BE2C (cell line): Measurements from ENCODE around the gene RLN1.

Source experiments
- DNase-seq: peaks from one replicate; pipeline ENCODE4 v3.0.0-alpha.2; 2020
- H3K27me3 ChIP-seq: fragments of 250-450 bp; sonication (Bioruptor Pico); 2 replicates; pipeline ENCODE4 v1.5.1; 2020; ENCODE audit warnings: mild to moderate bottlenecking
- H3K36me3 ChIP-seq: fragments of 250-450 bp; sonication (Bioruptor Pico); 2 replicates; pipeline ENCODE4 v1.5.1; 2020; ENCODE audit warnings: mild to moderate bottlenecking
- H3K4me1 ChIP-seq: fragments of 250-450 bp; sonication (Bioruptor Pico); 2 replicates; pipeline ENCODE4 v1.5.1; 2020
- H3K4me3 ChIP-seq: 2 replicates; pipeline ENCODE4 v1.5.1; 2011; ENCODE audit warnings: low read depth, low read length
- H3K9me3 ChIP-seq: fragments of 250-450 bp; sonication (Bioruptor Pico); 2 replicates; pipeline ENCODE4 v1.5.1; 2020
- CTCF ChIP-seq: IDR thresholded peaks from 2 replicates; pipeline ENCODE4 v1.5.1; 2012; ENCODE audit warnings: mild to moderate bottlenecking, low read depth, low read length

Gene RLN1

DNA sequence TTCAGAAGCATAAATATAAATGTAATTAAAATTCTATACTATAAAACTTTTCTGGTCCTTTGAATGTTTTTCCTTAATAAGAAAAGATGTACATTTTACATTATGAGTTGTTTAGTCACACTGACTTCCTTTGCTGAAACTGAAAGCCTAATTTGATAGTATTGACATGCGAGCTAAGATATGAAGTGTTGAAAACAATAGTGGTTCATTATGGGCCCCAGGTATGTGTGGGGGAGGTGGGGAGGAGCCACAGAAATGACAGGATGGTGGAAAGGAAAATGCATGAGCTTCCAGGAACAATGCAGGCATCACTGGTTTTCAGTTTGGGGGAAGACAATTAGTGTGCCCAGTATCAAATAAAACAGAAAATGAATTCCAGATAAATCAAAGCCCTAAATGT is 35.4 kb upstream of the RLN1 start:
- Histone ChIP-seq H3K9me3 (no peaks in the 10 kb centered on the region), H3K27me3 (no peaks in the 10 kb centered on the region), H3K4me1 (no peaks in the 10 kb centered on the region), H3K4me3 (no peak overlapping the region), H3K36me3 (no peaks in the 10 kb centered on the region)
- DNase-seq = no peak
- TF ChIP-seq CTCF = no peak

DNA sequence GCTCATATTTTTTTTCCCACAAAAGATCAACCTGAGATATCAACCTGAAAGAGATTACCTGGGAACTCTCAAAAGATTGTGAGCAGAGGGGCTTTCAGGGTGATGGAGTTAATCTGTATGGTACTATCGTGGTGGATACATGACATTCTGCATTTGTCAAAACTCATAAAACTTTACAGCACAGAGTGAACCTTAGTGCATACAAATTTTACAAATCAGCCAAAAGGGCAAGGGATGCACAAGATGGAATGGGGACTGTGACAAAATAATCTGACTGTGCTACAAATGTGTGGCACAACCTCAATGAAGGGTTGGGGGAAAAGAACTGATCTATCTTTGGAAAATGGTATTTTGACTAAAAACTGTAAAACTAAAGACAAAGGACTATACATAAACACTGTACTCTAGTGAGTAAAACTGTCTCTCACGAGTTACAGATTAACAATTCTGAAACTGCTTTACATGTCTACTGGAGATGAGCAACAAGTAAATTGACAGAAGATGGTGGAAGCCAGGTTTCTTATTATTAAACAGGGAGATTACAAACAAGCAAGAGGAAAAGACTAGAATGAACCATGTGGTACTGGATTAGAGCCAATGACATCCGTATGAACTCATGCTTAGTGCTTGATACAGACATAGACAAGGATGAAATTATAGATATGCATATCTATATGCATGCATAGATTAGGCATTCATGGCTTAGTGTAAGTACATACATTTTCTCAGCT is 24.8 kb upstream of the RLN1 start:
- no peaks in the 10 kb centered on the region for H3K9me3 ChIP-seq
- no peak for DNase-seq
- no peak overlapping the region for H3K4me3 ChIP-seq
- no peaks in the 10 kb centered on the region for H3K36me3 ChIP-seq
- no peaks in the 10 kb centered on the region for H3K4me1 ChIP-seq
- TF ChIP-seq CTCF = no peak
- H3K27me3 ChIP-seq = no peaks in the 10 kb centered on the region

GRCh38 chr9:5361326-5362010 is 21.8 kb upstream of the RLN1 start:
- DNase-seq = no peak
- no peaks in the 10 kb centered on the region for H3K4me1 ChIP-seq
- no peaks in the 10 kb centered on the region for H3K9me3 ChIP-seq
- H3K4me3 ChIP-seq = no peak overlapping the region
- no peaks in the 10 kb centered on the region for H3K27me3 ChIP-seq
- TF ChIP-seq CTCF = no peak
- no peaks in the 10 kb centered on the region for H3K36me3 ChIP-seq

GRCh38 chr9:5360341-5360740 is 20.7 kb upstream of the RLN1 start:
- DNase-seq = no peak
- no peak for TF ChIP-seq CTCF
- no peak overlapping the region for H3K4me3 ChIP-seq
- no peaks in the 10 kb centered on the region for H3K36me3 ChIP-seq
- H3K9me3 ChIP-seq = no peaks in the 10 kb centered on the region
- no peaks in the 10 kb centered on the region for H3K27me3 ChIP-seq
- no peaks in the 10 kb centered on the region for H3K4me1 ChIP-seq

DNA sequence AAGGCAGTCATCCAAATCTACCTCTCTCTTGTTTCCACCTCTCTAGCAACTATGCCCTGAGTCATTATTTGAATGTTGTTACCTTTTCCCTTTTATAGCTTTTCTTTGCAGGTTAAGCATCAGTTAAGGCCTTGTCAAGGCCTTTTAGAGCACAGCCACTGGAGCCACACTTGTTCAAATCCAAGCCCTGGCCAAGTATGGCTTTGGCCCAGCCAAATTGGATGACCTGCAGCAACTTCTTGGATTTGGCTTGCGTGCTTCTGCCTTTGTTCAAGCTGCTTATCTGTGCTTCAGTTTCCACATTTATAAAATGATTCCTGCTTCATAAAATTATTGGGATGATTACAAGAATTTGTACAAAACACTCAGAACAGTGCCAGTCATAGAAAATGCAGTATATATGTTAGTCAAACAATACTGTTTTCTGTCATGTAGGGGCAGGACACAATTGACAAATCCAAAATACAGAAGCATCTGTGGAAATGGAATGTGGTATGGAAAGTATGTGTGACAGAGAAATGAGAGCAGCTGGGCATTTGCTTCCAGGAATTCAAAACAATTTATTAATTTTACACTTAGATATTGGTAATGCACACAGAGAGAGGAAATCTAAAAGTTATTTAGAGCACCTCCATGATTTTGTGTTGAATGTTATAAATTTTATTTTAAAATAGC is 17.9 kb upstream of the RLN1 start:
- no peak for TF ChIP-seq CTCF
- Histone ChIP-seq H3K27me3 (no peaks in the 10 kb centered on the region), H3K9me3 (no peaks in the 10 kb centered on the region), H3K36me3 (no peaks in the 10 kb centered on the region), H3K4me1 (no peaks in the 10 kb centered on the region), H3K4me3 (no peak overlapping the region)
- DNase-seq = no peak

DNA sequence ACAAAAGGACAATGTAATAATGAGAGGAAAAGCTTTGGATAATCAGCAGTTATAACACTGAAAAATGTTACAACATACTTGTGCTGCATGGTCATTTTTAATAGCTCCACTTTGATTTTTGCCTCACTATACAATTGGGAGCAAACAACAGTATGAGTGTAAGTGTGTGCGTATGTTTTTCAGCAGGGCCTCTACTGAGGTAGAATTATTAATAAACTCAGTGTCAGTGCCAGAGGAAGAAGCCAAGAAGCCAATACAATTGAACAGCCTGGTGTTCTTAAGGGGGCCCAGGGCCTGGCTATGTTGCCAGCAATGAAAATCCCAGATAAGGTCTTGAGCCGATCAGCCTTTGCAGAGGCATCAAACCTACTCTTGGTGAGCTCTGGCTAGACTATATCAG is 16.1 kb upstream of the RLN1 start:
- no peaks in the 10 kb centered on the region for H3K36me3 ChIP-seq
- H3K27me3 ChIP-seq = no peaks in the 10 kb centered on the region
- TF ChIP-seq CTCF = no peak
- no peaks in the 10 kb centered on the region for H3K9me3 ChIP-seq
- H3K4me1 ChIP-seq = no peaks in the 10 kb centered on the region
- no peak overlapping the region for H3K4me3 ChIP-seq
- no peak for DNase-seq
